SK-N-SH (cell line): ENCODE measurements around the gene ZNF496. TPM values are rescaled to one million over a fixed set of nuclear protein-coding genes. Genes with fewer than 3 reads are reported as not detected.

ENCODE experiments used
- CTCF ChIA-PET: fragments of 300-600, 350-600 bp; formaldehyde crosslinking; extraction: SDS; loops from one replicate; lab custom pipeline; 2021; lab: Yijun Ruan, JAX
- POLR2A ChIA-PET: fragments of 350-600 bp; sonication (Branson Sonifier 250); formaldehyde crosslinking; extraction: SDS; loops from one replicate; lab custom pipeline; 2020; ENCODE audit warnings: antibody characterized with exemption, inconsistent platforms; lab: Yijun Ruan, JAX
- DNase-seq: peaks from one replicate; pipeline ENCODE4 v3.0.0; 2012
- H2AFZ ChIP-seq: fragments of 200-600 bp; sonication (generic); 2 replicates; pipeline ENCODE4 v1.8.1; 2016; ENCODE audit warnings: antibody characterized with exemption, mild to moderate bottlenecking, low read depth
- H3F3A ChIP-seq: fragments of 200-600 bp; sonication (generic); replicated peaks from 2 replicates; pipeline ENCODE3; 2016; ENCODE audit warnings: antibody characterized with exemption, mild to moderate bottlenecking; ENCODE audit not compliant: insufficient read depth
- H3K27ac ChIP-seq, 2 experiments: fragments of 200-500 bp in 1 of 2; fragments of 200-600 bp in 1 of 2; sonication (Bioruptor generic) in 1 of 2; sonication (generic), shearing (Covaris generic) in 1 of 2; 2 replicates each; pipeline versions ENCODE4 v1.5.1 to v1.6.1; 2014 to 2016; ENCODE audit warnings: low read depth in 2 of 2, inconsistent platforms in 1 of 2, low read length in 1 of 2, mild to moderate bottlenecking in 1 of 2, mixed read lengths in 1 of 2
- H3K27me3 ChIP-seq: fragments of 200-600 bp; sonication (generic), shearing (Covaris generic); 2 replicates; pipeline ENCODE4 v1.6.1; 2016; ENCODE audit warnings: mixed run types; ENCODE audit not compliant: insufficient read depth
- H3K36me3 ChIP-seq, 2 experiments: fragments of 200-500 bp in 1 of 2; fragments of 200-600 bp in 1 of 2; sonication (Bioruptor generic) in 1 of 2; sonication (generic) in 1 of 2; replicated peaks in 1 of 2; 2 replicates each; pipeline versions ENCODE3 to v1.5.1; 2014 to 2016; ENCODE audit warnings: low read length in 1 of 2, mild to moderate bottlenecking in 1 of 2; ENCODE audit not compliant: insufficient read depth in 2 of 2, control insufficient read depth in 1 of 2
- H3K4me1 ChIP-seq, 2 experiments: fragments of 200-500 bp in 1 of 2; fragments of 200-600 bp in 1 of 2; sonication (Bioruptor generic) in 1 of 2; sonication (generic), shearing (Covaris generic) in 1 of 2; 2 replicates each; pipeline versions ENCODE4 v1.5.1 to v1.6.1; 2014 to 2016; ENCODE audit warnings: low read depth in 1 of 2, low read length in 1 of 2, mixed run types in 1 of 2; ENCODE audit not compliant: insufficient read depth in 2 of 2, control insufficient read depth in 1 of 2
- H3K4me2 ChIP-seq: fragments of 200-600 bp; sonication (generic), shearing (Covaris generic); 2 replicates; pipeline ENCODE4 v1.6.1; 2017; ENCODE audit warnings: mixed run types
- H3K4me3 ChIP-seq, 2 experiments: fragments of 200-500 bp in 1 of 2; fragments of 200-600 bp in 1 of 2; sonication (Bioruptor generic) in 1 of 2; sonication (generic), shearing (Covaris generic) in 1 of 2; 2 replicates each; pipeline versions ENCODE4 v1.5.1 to v1.8.1; 2014 to 2016; ENCODE audit warnings: low read depth in 2 of 2, inconsistent platforms in 1 of 2, low read length in 1 of 2, mild to moderate bottlenecking in 1 of 2, mixed read lengths in 1 of 2, moderate library complexity in 1 of 2
- H3K79me2 ChIP-seq: fragments of 200-600 bp; sonication (generic); 2 replicates; pipeline ENCODE4 v1.8.1; 2017; ENCODE audit warnings: mild to moderate bottlenecking; ENCODE audit not compliant: insufficient read depth
- H3K9ac ChIP-seq: fragments of 200-600 bp; sonication (generic); 2 replicates; pipeline ENCODE4 v1.6.1; 2017; ENCODE audit warnings: mixed run types
- H3K9me2 ChIP-seq: fragments of 200-600 bp; sonication (generic); 2 replicates; pipeline ENCODE4 v1.6.1; 2017; ENCODE audit warnings: mixed run types
- H3K9me3 ChIP-seq: fragments of 200-600 bp; sonication (generic); 2 replicates; pipeline ENCODE4 v1.6.1; 2017; ENCODE audit warnings: mixed run types, mild to moderate bottlenecking, moderate library complexity
- H4K20me1 ChIP-seq: fragments of 200-600 bp; sonication (generic); 2 replicates; pipeline ENCODE4 v1.6.1; 2017; ENCODE audit warnings: mild to moderate bottlenecking, mixed run types; ENCODE audit not compliant: insufficient read depth
- ELF1 ChIP-seq: IDR thresholded peaks from 2 replicates; pipeline ENCODE4 v1.4.0; 2012
- EP300 ChIP-seq, 2 experiments: IDR thresholded peaks; 2 replicates each; pipeline versions ENCODE4 v1.4.0 to v1.6.1; 2012; ENCODE audit warnings: borderline replicate concordance in 1 of 2, low read depth in 1 of 2, low read length in 1 of 2
- GATA2 ChIP-seq: sonication (generic); formaldehyde crosslinking; IDR thresholded peaks from 2 replicates; pipeline ENCODE4 v1.5.0; 2020; ENCODE audit warnings: mild to moderate bottlenecking, missing genetic modification reagents
- JUND ChIP-seq: IDR thresholded peaks from 2 replicates; pipeline ENCODE4 v1.4.0; 2012
- SIN3A ChIP-seq: IDR thresholded peaks from 2 replicates; pipeline ENCODE4 v1.6.1; 2012; ENCODE audit warnings: low read depth, mild to moderate bottlenecking, low read length, moderate library complexity, borderline replicate concordance
- TAF1 ChIP-seq: IDR thresholded peaks from 2 replicates; pipeline ENCODE4 v1.6.1; 2012; ENCODE audit warnings: low read depth, mild to moderate bottlenecking, low read length, moderate library complexity, borderline replicate concordance
- WGBS: methylation state at CpG from one replicate; pipeline ENCODE4 v1.1.6; 2017; ENCODE audit warnings: low lambda C conversion rate; 5-methylcytosine and 5-hydroxymethylcytosine counted together
- polyA plus RNA-seq, 3 experiments: library from polyadenylated mRNA; depleted of rRNA; stranded (reverse); fragments of >200 nt; gene quantifications; 2 replicates each; pipeline ENCODE4 v1.2.3, GENCODE V29; 2012
- TF ChIP-seq, protein P1 (sequence below): IDR thresholded peaks from 2 replicates; pipeline ENCODE4 v1.4.0; 2012; ENCODE audit warnings: low read depth, borderline replicate concordance
- TF ChIP-seq, protein P2 (sequence below): fragments of 150-350 bp; IDR thresholded peaks from 2 replicates; pipeline ENCODE4 v1.6.1; 2016; ENCODE audit warnings: mild to moderate bottlenecking, low read depth, low read length
- TF ChIP-seq, protein P3 (sequence below): IDR thresholded peaks from 2 replicates; pipeline ENCODE4 v1.4.0; 2012; ENCODE audit warnings: low read depth, borderline replicate concordance

The ZNF496 gene
- polyA plus RNA-seq, 1 of the 3 experiments (the other 2 are of a cell fraction): 23.2 TPM

DNA sequence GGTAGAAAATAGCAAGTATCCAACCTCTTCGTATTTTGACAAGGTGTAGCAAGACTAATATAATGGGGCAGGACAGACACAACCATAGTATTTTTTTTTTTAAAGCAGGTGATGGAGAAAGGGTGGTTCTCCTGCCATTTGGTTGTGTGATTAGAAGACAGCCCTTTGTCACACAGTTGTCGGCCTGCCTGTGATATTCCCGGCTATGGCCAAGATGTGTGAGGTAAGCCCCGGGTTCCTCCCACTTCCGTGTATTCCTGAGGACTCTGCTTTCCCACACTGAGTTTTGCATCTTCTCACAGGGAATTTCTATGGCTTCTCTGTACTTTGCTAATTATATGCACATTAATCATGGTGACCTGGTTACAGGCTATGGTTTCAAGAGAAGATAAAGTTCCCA, 35.9 kb downstream of the ZNF496 start:
- no peak for DNase-seq

DNA sequence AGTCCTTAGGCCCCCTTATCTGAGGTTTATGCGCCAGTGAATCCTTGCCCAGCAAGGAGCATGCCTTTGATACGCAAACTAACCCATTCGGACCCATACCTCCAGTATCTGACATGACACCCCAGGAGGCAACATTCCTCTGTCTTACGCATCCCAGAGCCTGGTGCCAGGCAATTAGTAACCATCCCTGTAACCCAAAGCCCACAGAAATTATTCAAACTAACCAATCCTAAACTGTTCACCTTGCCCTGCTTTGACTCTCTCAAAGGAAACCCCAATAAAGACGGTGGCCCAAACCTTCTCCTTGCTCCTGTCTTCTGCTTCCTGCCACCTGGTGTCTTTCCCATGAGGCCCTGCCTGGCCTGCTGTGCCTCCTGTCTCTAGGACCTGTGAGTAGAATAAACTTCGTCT, 36.4 kb downstream of the ZNF496 start:
- 80% methylated on average over 6 of the region's 6 CpGs for WGBS
- Histone ChIP-seq H3K9me2 (no peaks in the 10 kb centered on the region), H3K79me2 (no peaks in the 10 kb centered on the region), H3F3A (no peaks in the 10 kb centered on the region), H4K20me1 (no peaks in the 10 kb centered on the region), H3K4me3 (no peak overlapping the region), H2AFZ (no peak overlapping the region), H3K27me3 (no peaks in the 10 kb centered on the region), H3K36me3 (peaks cover 4 to 10% of the 10 kb centered on the region in 2 experiments), H3K4me1 (no peaks in the 10 kb centered on the region), H3K27ac (no peak overlapping the region), H3K4me2 (no peak overlapping the region), H3K9ac (no peak overlapping the region), H3K9me3 (no peaks in the 10 kb centered on the region)
- POLR2A ChIA-PET: no interaction called here
- TF ChIP-seq, protein P1, sequence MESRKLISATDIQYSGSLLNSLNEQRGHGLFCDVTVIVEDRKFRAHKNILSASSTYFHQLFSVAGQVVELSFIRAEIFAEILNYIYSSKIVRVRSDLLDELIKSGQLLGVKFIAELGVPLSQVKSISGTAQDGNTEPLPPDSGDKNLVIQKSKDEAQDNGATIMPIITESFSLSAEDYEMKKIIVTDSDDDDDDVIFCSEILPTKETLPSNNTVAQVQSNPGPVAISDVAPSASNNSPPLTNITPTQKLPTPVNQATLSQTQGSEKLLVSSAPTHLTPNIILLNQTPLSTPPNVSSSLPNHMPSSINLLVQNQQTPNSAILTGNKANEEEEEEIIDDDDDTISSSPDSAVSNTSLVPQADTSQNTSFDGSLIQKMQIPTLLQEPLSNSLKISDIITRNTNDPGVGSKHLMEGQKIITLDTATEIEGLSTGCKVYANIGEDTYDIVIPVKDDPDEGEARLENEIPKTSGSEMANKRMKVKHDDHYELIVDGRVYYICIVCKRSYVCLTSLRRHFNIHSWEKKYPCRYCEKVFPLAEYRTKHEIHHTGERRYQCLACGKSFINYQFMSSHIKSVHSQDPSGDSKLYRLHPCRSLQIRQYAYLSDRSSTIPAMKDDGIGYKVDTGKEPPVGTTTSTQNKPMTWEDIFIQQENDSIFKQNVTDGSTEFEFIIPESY: no peak
- TF ChIP-seq EP300 (IDR thresholded peaks at IDR 0.05; ENCODE audit: borderline replicate concordance in 1 of 2, low read depth in 1 of 2, low read length in 1 of 2) (no peak), TAF1 (no peak), ELF1 (no peak), GATA2 (CRISPR knock-in tag) (no peak)
- TF ChIP-seq, protein P2, sequence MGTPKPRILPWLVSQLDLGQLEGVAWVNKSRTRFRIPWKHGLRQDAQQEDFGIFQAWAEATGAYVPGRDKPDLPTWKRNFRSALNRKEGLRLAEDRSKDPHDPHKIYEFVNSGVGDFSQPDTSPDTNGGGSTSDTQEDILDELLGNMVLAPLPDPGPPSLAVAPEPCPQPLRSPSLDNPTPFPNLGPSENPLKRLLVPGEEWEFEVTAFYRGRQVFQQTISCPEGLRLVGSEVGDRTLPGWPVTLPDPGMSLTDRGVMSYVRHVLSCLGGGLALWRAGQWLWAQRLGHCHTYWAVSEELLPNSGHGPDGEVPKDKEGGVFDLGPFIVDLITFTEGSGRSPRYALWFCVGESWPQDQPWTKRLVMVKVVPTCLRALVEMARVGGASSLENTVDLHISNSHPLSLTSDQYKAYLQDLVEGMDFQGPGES: no peak
- TF ChIP-seq, protein P3, sequence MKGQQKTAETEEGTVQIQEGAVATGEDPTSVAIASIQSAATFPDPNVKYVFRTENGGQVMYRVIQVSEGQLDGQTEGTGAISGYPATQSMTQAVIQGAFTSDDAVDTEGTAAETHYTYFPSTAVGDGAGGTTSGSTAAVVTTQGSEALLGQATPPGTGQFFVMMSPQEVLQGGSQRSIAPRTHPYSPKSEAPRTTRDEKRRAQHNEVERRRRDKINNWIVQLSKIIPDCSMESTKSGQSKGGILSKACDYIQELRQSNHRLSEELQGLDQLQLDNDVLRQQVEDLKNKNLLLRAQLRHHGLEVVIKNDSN: no peak
- DNase-seq: no peak
- CTCF ChIA-PET: no interaction called here

More for the DNA sequence above, 35.9 kb downstream of the ZNF496 start:
- Histone ChIP-seq H3K36me3 (peaks cover 4 to 15% of the 10 kb centered on the region in 2 experiments), H3K79me2 (no peaks in the 10 kb centered on the region), H3K4me1 (no peaks in the 10 kb centered on the region), H3K27me3 (no peaks in the 10 kb centered on the region), H3K27ac (no peak overlapping the region), H3K4me3 (no peak overlapping the region), H3K9ac (no peak overlapping the region), H3K4me2 (no peak overlapping the region), H3F3A (no peaks in the 10 kb centered on the region), H2AFZ (no peak overlapping the region), H3K9me2 (no peaks in the 10 kb centered on the region), H4K20me1 (no peaks in the 10 kb centered on the region), H3K9me3 (no peaks in the 10 kb centered on the region)
- WGBS: 76% methylated on average over 5 of the region's 5 CpGs
- POLR2A ChIA-PET: no interaction called here
- CTCF ChIA-PET: no interaction called here
- TF ChIP-seq JUND: no peak
- TF ChIP-seq SIN3A: no peak
